NCI-H1105 (cell line): ENCODE results near the gene APLF.
"Not testable (repeated sequence)": the region's sequence is repeated elsewhere in the genome, so short reads cannot be mapped to it uniquely, and the experiment has no call there.

Experiments
- DNase-seq: peaks from one replicate; lab custom pipeline; 2025; lab: John Stamatoyannopoulos, UW

APLF gene

GRCh38 chr2:68529651-68530050, 62.3 kb downstream of the APLF start:
- not testable (repeated sequence) for DNase-seq

DNA sequence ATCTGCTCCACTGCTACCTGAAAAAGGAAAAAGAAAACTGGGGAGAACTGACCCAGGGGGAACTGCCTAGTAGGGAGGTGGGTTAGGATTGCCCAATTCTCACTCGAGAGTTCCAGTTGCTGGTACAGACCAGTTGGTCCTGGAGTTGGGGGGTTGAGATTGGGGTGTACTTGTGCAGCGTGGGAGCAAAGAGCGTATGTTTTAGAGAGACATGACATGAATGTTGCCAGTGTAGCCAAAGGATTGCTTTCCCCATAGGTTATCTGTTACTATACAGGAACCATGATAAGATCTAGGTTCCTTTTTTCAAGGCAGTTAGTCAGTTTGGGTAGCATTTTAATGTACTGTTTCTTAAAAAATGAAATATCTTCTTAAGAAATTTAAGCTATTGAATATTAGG, 68.6 kb downstream of the APLF start:
- no peak for DNase-seq

DNA sequence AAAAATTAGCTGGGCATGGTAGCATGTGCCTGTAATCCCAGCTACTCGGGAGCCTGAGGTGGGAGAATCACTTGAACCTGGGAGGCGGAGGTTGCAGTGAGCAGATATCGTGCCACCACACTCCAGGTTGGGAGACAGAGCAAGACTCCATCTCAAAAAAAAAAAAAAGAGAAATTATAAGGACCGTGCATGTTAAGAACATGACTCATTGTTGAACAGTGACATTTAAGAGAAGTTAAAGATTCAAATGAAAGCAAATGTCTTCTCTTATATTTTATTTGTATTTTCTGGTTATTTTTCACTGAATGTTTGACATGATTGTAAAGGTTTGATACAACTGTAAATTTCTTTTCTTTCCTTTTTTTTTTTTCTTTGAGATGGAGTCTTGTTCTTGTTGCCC, 69.6 kb downstream of the APLF start:
- no peak for DNase-seq

GRCh38 chr2:68537809-68538208, 70.4 kb downstream of the APLF start:
- no peak for DNase-seq

DNA sequence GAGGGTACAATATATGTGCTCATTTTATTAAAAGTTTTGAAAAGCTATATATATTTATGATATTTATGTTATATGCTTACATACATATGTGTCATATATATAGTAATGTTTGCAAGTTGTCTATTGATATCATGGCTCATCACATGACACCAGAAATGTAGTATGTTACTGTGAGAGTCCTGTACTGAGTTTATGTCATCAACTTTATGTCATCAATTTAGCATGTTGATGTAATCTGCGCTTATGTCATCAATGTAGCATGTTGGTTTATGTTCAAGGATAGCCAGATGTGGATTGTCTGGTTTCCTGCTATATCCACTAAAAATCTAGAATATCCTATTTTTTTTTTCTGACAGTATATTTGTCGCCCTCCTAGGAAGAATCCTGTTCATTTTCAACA, 77.4 kb downstream of the APLF start:
- DNase-seq: no peak

DNA sequence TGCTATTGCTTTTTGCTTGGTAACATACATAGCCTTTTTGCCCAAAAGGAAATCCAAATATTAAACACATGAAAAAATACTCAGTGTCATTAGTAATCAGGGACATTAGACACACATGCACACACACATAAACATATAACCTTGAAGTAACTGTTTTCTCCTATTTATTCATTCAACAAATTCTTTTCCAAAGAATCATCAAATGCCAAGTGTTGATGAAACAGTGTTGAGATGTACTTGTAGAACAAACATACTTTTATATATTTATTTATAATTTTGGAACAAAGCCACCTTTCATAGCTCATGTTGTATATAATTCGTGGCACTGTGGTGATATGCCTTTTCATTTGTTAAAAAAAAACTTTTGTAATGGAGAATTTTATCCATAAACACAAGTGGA, 81.0 kb downstream of the APLF start:
- DNase-seq: no peak

GRCh38 chr2:68553098-68553497, 85.7 kb downstream of the APLF start:
- no peak for DNase-seq

DNA sequence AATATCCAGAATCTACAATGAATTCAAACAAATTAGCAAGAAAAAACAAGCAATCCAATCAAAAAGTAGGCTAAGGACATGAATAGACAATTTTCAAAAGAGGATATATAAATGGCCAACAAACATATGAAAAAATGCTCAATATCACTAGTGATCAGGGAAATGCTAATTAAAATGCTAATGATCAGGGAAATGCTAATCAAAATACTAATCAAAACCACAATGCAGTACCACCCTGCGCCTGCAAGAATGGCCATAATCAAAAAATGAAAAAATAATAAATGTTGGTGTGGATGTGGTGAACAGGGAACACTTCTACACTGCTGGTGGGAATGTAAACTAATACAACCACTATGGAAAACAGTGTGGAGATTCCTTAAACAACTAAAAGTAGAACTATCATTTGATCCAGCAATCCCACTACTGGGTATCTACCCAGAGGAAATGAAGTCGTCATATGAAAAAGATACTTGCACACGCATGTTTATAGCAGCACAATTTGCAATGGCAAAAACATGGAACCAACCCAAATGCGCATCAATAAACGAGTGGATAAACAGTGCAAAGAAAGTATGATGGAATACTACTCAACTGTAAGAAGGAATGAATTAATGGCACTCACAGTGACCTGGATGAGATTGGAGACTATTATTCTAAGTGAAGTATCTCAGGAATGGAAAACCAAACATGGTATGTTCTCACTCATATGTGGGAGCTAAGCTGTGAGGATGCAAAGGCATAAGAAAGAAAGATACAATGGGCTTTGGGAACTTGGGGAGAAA, 88.2 kb downstream of the APLF start:
- not testable (repeated sequence) for DNase-seq

- DNase-seq: no peak
Observed at GRCh38 chr2:68556381-68556780, 89.0 kb downstream of the APLF start.

GRCh38 chr2:68558576-68558975, 91.2 kb downstream of the APLF start:
- no peak for DNase-seq

DNA sequence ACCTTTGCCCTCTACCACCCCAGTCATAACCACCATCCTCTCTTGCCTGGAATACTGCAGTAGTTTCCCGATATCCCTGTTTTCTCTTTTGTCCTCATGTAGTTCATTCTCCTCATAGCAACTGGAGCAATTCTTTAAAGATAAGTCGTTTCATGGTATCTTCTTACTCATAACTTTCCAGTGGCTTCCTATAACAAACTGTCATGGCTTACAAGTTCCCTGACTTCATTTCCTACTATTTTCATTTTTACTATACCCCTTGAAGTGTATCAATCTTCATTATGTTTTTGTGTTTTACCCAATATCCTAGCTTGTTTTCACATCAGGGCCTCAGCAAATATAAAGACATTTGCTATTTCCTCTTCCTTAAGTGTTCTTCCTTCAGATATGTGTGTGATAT, 92.3 kb downstream of the APLF start:
- no peak for DNase-seq

- DNase-seq: no peak
Observed at GRCh38 chr2:68560545-68560944, 93.2 kb downstream of the APLF start.

DNA sequence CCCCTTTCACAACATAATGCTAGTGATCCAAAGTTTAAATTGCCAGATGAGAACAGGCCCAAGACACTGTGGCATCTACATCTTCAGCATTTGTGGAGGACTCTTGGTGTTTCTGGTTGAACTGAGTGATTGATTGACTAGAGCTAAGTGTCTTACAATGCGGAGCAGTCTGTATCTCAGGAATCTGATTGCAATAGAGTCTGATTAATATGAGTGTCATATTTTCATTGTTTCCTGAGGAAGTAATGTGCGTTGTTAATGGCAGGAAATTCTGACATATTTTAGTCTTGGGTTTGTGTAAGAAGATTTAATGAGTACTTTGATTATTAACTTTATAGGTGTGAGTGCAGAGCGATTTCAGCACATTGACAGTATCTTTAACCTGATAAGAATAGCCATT, 94.0 kb downstream of the APLF start:
- no peak for DNase-seq

- no peak for DNase-seq
Observed at GRCh38 chr2:68562934-68563333, 95.5 kb downstream of the APLF start.

DNA sequence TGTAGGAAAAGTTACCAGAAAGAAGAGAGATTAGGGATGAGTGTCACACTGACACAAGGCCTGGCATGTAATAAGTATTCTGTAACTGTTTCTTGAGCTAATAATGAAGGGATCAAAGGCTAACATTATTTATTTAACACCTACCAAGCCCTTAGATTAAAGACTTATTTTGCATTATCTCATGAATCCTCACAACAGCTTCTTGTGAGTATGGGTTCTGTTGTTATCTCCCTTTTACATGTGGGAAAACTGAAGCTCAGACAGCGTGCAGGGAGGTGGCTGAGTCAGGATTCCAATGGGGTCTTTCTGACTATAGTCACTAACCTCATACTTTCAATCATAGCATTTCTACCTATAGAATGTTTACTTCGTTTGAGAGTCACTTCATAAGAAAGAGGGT, 97.0 kb downstream of the APLF start:
- no peak for DNase-seq

DNA sequence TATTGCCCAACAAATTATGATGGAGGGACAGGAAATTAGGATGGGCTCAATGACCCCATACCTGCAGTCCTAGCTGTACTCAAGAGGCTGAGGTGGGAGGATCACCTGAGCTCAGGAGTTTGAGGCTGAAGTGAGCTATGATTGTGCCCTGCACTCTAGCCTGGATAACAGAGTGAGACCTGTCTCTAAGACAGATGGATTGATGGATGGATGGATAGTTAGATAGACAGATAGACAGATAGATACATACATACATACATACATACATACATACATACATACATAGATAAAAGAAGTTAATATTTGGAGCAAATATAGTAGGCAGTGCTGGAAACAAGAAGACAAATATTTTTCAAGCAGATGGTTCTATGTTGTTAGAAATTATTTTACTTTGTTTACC, 97.9 kb downstream of the APLF start:
- DNase-seq: no peak

DNA sequence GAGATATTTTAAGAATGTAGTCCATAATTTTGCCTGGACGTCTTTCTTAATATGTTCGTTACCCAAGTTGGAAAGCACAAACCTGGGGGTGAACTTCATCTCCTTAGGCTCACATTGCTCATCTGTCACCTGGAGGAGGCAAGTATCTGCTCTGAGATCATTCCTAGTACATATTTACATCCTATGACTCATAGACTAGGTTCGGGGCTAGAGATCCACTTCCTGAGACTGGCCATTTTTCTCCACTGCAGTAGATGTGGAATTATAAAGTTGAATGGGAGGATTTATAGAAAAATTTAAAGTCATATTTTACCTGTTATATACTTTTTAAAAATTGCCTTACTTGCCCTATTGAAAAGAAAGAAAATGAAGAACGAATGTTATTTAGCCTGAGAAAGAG, 98.5 kb downstream of the APLF start:
- no peak for DNase-seq

DNA sequence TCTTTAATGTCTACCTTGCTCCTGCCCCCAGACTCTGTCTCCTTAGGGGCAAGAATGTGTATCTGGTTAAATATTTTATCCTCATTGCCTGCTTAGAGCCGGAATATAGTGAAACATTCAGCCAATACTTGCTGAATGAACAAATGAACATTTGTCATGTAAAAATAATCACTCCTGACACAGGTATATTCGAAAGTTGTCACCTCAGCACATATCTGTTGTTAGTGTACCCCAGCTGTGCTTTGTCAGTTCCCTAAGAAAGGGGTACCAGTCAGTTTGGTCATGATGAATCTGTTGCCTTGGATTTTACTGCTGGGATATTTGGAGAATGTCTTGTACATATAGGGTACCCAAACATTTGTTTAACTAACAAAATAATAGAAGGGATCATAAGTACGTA, 99.0 kb downstream of the APLF start:
- DNase-seq: no peak

GRCh38 chr2:68568116-68568515, 100.7 kb downstream of the APLF start:
- DNase-seq: no peak

GRCh38 chr2:68569604-68570003, 102.2 kb downstream of the APLF start:
- no peak for DNase-seq

GRCh38 chr2:68570434-68570833, 103.0 kb downstream of the APLF start:
- DNase-seq: not testable (repeated sequence)

DNA sequence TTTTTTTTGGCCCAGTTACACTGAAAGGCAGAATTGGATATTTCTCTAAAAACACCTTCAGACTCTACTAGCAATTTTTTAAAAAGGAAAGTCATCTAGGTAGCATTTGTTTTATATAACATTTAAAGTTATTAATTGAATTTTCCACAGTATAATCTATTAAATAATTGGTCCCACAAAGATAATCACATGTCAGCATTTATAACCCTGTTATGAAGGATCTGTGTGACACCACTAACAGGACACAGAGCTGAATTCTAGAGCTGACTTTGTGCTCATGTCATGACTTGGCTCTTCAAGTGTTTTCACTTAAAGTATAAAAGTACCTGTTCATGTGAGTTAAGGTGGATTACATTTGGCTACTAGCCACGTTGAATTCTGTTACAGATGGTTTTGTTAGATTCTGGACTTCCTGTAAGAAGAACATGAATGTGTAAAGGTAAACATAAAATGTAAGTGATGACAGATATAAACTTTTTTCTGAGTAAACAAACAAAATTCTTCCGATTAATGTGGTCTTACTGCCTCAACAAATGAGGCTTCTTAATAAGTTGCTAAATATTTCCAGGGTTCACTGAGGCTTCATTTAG, 106.9 kb downstream of the APLF start:
- DNase-seq: no peak

- no peak for DNase-seq
Observed at GRCh38 chr2:68577183-68577582, 109.8 kb downstream of the APLF start.

GRCh38 chr2:68579689-68580088, 112.3 kb downstream of the APLF start:
- no peak for DNase-seq
